NCI-H187 (cell line): ENCODE results near the gene WDR75.

Experiments
- DNase-seq, 2 experiments: peaks; one replicate each; lab custom pipeline; 2025; lab: John Stamatoyannopoulos, UW

Gene WDR75

GRCh38 chr2:189500456-189501160, 59.3 kb downstream of the WDR75 start:
- DNase-seq, result no peak

DNA sequence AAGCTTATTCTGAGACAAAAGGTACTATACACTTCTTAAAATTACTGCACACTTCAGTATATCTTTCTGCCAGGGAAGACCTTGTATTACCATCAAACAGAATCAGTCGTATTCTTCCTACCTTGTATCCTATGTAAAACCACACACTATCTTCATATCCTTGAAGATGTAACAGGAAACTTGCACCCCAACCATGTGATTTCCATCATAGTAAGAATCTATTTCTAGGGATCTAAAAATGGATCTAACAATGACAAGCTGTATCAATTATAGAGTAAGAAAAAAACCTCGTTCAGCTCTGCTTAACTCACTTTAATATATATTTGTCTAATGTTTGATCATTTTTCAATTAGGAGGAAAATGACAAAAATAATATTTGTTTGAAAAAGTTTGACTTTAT, 60.2 kb downstream of the WDR75 start:
- no peak for DNase-seq

DNA sequence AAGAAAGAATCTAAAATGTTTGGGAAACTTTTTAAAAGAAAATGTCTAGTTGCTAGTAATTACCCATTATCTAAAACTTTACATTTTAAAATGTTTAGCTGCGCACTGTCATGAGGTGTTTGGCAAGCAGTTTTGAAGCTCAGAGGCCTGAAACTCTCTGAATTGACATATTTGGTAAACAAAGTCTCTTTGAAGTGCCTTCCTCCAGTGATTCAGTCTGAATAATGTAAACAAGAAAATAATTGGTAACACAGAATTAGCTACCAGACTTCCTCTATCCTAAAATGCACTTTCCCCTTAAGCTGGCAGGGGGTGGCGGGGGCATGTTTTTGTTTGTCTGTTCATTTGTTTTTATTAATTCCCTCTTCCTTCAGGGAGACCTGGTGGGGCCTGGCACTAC, 61.4 kb downstream of the WDR75 start:
- no peak for DNase-seq

DNA sequence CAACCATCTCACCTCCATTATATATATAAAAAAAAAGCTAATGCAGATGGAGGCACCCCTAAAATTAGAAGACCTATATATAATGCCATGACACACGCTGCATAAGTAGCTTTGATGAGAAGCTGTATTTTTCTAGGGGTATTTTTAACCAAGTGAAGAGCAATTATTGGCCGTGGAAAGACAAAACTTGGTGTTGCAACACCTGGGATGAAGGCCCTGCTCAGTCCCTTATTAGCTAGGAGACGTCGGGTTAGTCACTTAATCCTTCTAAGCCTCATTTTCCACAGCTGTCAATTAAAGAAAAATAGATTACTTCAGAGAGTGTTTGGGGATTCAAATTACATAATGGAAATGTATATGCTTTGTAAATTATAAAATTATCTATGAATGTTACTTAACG, 63.0 kb downstream of the WDR75 start:
- DNase-seq, result no peak

DNA sequence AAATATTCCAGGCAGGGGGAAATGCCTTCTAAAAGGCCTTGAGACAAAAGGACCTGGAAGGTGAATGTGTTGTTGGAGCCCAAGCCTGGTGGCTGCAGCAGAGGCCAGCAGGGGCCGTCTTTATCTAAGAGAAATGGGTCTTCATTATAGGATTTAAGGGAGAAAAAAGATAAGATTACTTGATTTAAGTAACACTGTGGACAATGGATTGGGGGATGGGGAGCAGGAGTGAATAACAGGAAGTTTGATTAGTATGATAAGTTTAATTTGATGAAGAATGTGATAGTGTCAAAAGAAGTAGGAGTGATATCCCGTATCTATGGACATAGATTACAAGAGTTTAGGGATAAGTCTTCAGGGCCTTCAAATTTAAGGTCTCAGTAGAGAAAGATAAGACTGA, 64.2 kb downstream of the WDR75 start:
- no peak for DNase-seq

DNA sequence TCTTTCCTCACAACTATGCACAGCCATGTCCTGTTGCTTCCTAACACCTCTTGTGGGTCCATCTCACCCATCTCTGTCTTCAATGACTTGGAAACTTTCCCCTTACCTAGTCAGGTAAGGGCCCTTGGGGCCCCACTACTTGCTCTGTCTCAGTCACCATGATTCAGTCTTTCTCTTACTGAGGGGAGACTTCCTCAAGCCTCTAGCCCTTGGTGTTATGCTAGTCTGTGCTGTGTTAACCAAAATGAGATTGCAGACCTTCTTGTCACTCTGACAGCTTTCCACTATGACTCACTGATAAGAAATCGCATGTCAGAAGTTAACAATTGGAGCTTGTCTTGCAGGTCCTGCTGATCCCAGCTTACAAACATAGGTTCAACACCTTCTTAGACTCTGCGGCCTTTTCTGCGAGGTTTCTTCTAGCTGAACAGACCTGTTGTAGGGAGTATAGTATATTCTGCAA, 65.3 kb downstream of the WDR75 start:
- no peak for DNase-seq

GRCh38 chr2:189511210-189511959, 70.1 kb downstream of the WDR75 start:
- DNase-seq, result no peak

- DNase-seq, result no peak
Measured at GRCh38 chr2:189511960-189512319, 70.7 kb downstream of the WDR75 start.

DNA sequence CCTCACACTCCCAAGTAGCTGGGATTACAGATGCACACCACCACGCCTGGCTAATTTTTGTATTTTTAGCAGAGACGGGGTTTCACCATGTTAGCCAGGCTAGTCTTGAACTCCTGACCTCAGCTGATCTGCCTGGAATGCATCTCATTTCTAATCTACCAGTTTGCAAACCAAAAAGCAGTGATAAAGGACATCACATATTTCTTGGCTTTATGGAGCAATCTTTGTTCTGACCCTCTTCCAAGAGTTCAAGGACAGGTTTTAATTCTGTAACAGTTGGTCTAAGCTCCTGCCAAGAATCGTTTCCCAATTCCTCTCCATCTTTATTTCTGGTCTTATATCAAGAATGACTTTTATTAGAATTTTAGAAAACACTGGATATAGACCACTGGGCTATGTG, 71.6 kb downstream of the WDR75 start:
- no peak for DNase-seq

- DNase-seq, result no peak
Measured at GRCh38 chr2:189514104-189514503, 72.8 kb downstream of the WDR75 start.

- no peak for DNase-seq
Measured at GRCh38 chr2:189515264-189515663, 74.0 kb downstream of the WDR75 start.

DNA sequence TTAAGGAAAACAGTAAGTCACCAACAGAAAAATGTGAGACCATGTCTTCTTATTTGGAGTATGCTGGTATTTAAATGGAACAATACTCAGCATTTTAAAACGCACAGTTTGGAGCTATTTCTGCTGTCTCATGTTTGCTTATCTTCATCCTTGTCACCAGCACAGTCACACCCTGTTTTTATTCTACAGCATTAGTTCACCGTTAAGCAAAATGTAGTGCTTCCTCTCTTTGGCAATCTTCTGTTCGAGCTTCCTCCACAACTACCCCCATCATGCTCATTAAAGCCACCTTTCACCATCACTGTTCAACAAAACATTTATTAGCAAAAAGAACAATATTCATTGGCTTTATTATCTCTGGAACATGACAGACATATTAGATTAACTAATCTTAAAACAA, 75.3 kb downstream of the WDR75 start:
- no peak for DNase-seq

GRCh38 chr2:189517847-189518535, 76.7 kb downstream of the WDR75 start:
- DNase-seq, result no peak

DNA sequence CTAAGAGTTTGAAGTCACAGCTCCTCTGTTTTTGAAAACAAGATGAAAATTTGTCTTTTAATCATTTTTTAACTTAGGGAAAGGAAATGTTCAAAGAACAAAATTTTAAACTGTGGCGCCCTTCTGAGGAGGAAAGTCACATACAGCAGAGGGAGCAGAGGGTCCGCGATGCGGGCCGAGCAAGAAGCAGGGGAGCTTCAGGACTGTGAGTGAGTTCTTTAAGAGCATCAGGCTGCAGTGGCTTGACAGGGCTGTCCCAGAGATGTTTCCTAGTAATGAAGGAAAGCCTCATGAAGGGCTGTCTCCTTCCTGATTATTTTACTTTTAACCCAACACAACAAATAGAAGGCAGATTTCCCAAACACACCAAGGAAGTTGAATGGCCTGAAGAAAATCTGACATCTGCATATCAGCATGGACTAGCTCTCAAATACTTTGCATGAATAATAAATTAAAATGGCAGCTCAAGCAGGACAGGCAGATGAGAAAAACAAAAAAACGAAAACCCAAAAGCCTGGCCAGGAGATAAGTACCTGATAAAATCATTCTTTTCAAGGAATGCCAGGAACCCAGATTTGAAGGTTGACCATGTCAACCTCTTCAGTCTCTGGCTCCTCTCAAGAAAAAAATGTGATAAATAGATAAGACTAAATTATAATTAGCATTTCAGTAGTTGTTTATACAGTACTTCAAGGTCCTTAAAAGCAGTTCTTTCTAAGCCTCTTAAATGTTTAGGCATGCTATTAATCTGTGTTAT, 78.5 kb downstream of the WDR75 start:
- no peak for DNase-seq

GRCh38 chr2:189521699-189522434, 80.6 kb downstream of the WDR75 start:
- DNase-seq, result no peak

DNA sequence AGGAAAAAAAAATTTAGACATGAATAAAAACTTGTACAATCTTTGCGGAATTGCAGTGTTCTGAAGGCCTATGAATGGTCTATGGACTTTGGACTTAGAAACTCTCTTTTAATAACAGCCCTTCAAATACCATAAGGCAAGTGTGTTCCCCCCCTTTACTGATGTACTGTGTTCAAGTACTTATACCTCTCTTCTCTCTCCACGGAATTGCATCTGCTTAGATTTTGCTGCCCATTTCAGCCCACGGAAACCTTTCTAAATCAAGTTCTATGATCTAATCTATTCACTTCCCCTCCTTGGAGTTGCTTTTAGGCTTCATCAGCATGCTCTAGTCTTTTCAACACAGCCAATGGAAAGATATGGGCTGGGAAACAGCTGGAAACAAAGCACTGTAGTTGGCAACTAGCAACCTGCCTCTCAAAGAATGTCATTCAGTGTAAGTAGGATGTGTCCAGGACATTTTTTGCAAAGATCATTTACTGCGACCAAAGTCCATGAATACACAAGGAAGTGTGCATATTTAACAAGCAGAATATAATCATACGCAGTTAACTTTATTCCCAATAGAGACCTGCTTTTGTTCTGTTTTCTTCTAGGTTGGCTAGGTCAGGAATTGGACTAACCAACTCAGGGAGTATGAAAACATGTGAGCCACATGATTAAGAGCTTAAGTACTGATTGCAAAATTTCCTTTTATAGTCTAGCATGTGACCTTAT, 81.3 kb downstream of the WDR75 start:
- no peak for DNase-seq

DNA sequence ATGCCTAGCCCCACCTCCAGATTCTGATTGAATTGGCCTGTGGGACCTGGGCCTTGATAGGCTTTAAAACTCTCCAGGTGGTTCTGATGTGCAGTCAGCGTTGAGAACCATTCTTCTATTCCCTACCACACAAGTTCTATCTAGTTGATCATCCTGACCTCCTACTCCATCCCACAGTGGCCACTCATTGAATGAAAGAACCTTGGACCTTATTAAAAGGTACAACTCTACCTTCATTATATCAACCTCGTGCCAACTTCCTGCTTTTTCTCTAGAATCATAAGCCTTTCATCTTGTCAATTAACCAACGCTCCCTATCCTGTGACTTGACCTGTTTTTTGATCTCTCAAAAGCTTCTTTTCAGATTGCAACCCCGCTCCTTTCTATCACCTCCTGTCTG, 83.5 kb downstream of the WDR75 start:
- no peak for DNase-seq
